Thoracic aorta (tissue), 2 donors: ENCODE data around the gene LRP11. TPM values are rescaled to one million over a fixed set of nuclear protein-coding genes. Genes with fewer than 3 reads are reported as not detected.

Experiments
- ATAC-seq: fragments of 150-250 bp; one replicate; pipeline ENCODE4 v1.8.0; 2017; ENCODE audit warnings: low read depth; ENCODE audit not compliant: insufficient number of reproducible peaks, low FRiP score
- DNase-seq: peaks from one replicate; pipeline ENCODE4 v3.0.0-alpha.2; 2020; ENCODE audit warnings: low spot score
- H3K27ac ChIP-seq, 2 donors: fragments of 200-600 bp; sonication (generic); 1 replicate in 1 of 2; 2 replicates in 1 of 2; pipeline ENCODE4 v1.5.1; 2016; ENCODE audit warnings: mild to moderate bottlenecking in 2 of 2, moderate library complexity in 2 of 2
- H3K27me3 ChIP-seq: fragments of 200-600 bp; sonication (generic); replicated peaks from 2 replicates; pipeline ENCODE4 v1.6.0; 2016; ENCODE audit warnings: mild to moderate bottlenecking; ENCODE audit not compliant: insufficient read depth
- H3K36me3 ChIP-seq: fragments of 200-600 bp; sonication (generic); one replicate; pipeline ENCODE4 v1.5.1; 2016
- H3K4me1 ChIP-seq, 2 donors: fragments of 200-600 bp; sonication (generic); 1 replicate in 1 of 2; 2 replicates in 1 of 2; pipeline versions ENCODE4 v1.5.1 to v1.6.0; 2016; ENCODE audit warnings: low read depth in 2 of 2, mild to moderate bottlenecking in 1 of 2; ENCODE audit not compliant: control insufficient read depth in 1 of 2
- H3K4me3 ChIP-seq: fragments of 200-600 bp; sonication (generic); 2 replicates; pipeline ENCODE4 v1.5.1; 2016; ENCODE audit warnings: mild to moderate bottlenecking
- H3K9me3 ChIP-seq: fragments of 200-600 bp; sonication (generic); 2 replicates; pipeline ENCODE4 v1.5.1; 2016
- total RNA-seq, 2 donors: library from RNA; depleted of rRNA; stranded (reverse); fragments of >200 nt; gene quantifications; one replicate each; pipeline versions ENCODE4 v1.1.0 to v1.2.3, GENCODE V29; 2016
- TF ChIP-seq, protein P1 (sequence below): fragments of 200-600 bp; sonication (generic); IDR thresholded peaks from one replicate; pipeline ENCODE4 v1.5.1; 2019; ENCODE audit warnings: antibody characterized with exemption

The LRP11 gene
- total RNA-seq, 2 donors from 2014 or later = 22.4 to 31.8 TPM

DNA sequence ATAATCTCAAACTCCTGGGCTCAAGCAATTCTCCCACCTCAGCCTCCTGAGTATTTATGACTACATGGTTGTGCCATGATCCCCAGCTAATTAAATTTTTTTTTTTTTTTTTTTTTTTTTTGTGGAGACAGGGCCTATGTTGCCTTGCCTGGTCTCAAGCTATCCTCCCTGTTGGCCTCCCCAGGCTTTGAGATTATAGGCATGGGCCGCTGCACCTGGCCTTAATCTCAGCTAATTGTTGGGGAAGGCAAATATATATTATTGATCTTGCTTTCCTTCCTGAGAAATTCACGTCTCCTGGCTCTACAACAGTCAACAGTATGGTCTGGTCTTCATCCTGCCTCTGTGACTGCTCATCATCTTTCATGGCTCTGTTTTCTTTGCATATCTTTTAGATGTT is 94.5 kb downstream of the LRP11 start:
- TF ChIP-seq, protein P1, sequence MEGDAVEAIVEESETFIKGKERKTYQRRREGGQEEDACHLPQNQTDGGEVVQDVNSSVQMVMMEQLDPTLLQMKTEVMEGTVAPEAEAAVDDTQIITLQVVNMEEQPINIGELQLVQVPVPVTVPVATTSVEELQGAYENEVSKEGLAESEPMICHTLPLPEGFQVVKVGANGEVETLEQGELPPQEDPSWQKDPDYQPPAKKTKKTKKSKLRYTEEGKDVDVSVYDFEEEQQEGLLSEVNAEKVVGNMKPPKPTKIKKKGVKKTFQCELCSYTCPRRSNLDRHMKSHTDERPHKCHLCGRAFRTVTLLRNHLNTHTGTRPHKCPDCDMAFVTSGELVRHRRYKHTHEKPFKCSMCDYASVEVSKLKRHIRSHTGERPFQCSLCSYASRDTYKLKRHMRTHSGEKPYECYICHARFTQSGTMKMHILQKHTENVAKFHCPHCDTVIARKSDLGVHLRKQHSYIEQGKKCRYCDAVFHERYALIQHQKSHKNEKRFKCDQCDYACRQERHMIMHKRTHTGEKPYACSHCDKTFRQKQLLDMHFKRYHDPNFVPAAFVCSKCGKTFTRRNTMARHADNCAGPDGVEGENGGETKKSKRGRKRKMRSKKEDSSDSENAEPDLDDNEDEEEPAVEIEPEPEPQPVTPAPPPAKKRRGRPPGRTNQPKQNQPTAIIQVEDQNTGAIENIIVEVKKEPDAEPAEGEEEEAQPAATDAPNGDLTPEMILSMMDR = no peak

More for the DNA sequence above, 94.5 kb downstream of the LRP11 start:
- no peak for DNase-seq
- Histone ChIP-seq H3K4me1 (no peaks in the 10 kb centered on the region), H3K4me3 (no peak overlapping the region), H3K36me3 (peaks cover 12% of the 10 kb centered on the region), H3K27ac (no peak overlapping the region), H3K27me3 (no peaks in the 10 kb centered on the region), H3K9me3 (no peaks in the 10 kb centered on the region)
- no peak for ATAC-seq

Other genes starting within 250 kb of the LRP11 start
- gene KATNA1, start 215.6 kb downstream of the LRP11 start, total RNA-seq = 10 to 100 TPM; 15.7 to 37.8 TPM
- 10 to 100 TPM; 24.4 to 30.5 TPM for gene LATS1, start 146.3 kb downstream of the LRP11 start, total RNA-seq
- gene NUP43, start 117.8 kb downstream of the LRP11 start, total RNA-seq = 10 to 100 TPM; 18.3 to 26.7 TPM
- 10 to 100 TPM; 40.6 to 86.0 TPM for gene PCMT1, start 114.6 kb downstream of the LRP11 start, total RNA-seq
- not detected for gene RAET1E, start 33.8 kb upstream of the LRP11 start, total RNA-seq
- gene RAET1G, start 58.8 kb upstream of the LRP11 start, total RNA-seq = not detected
- gene ULBP2, start 77.7 kb upstream of the LRP11 start, total RNA-seq = under 1 TPM in 1 of 2 donors, not detected in 1; 0.41 TPM
- gene ULBP1, start 99.6 kb upstream of the LRP11 start, total RNA-seq = under 1 TPM in 1 of 2 donors, not detected in 1; 0.14 TPM
- gene RAET1L, start 161.2 kb upstream of the LRP11 start, total RNA-seq = not detected
- gene ULBP3, start 204.8 kb upstream of the LRP11 start, total RNA-seq = 1 to 10 TPM in 1 of 2 donors, under 1 TPM in 1; 0.78 to 3.0 TPM